Ecto neural progenitor cell (in vitro differentiated cells): ENCODE results near the gene GPC3.
A peak's percentile ranks its signal among the peaks of the same experiment; 100 is the strongest.

ENCODE experiments used
- DNase-seq: peaks from one replicate; pipeline ENCODE4 v3.0.0-alpha.2; 2018; ENCODE audit warnings: low spot score

Gene GPC3

DNA sequence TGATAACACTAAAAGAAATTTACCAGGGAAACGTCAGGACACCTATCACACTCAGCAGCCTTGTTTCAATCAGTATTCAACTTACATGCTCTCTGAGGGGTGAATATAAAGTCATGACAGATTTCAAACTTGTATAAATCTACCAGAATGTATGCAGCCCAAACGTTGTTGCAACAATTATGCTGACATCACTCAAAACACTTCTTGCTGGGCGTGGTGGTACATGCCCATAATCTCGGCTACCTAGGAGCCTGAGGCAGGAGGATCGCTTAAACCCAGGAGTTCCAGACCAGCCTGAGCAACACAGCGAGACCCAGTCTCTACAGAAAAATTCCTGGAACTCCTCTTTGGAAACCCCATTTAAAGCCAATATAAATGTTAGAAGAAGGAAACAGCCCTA is 303.5 kb downstream of the GPC3 start:
- no peak for DNase-seq

GRCh38 chrX:133681421-133681820 is 304.0 kb downstream of the GPC3 start:
- no peak for DNase-seq

DNA sequence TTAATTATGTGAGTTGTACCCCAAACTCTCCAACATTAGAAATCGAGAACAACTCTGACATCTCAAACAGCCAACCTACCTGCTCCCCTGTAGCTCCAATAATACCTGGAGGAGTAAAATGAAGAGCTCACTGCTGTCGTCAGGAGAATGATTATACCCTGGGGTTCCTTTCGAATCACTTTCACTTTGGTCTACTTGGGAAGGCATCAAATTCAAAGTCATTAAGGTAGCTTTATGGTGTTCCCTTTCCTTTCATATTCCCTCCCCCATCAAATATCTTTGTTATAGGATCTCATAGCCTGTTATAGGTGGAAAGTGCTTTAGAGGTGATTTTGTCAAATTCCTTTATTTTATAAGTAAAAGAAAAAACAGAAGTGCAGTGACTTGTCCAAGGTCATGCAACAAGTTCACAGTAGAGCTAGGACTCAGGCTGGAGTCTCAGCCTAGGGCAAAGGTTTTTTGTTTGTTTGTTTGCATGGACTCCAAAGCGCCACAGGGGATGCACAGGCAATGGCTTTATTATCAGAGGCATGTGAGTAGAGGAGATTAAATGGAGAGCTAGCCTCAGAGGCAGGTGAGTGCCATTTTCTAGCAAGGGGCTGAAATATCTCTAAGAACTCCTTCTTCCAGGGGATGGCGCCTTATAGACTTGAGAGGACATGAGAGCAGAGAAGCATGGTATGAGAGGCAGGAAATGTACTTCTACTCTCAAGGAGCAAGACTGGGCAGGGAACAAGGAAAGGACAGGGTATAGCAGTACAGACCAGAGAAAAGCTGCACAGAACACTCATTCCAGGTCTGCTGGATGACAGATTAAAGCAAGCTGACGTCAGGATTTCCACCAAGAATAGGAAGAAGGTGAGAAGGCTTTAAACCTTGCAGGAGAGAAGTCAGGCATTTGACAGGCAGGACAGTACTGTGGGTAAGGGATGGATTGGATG is 308.0 kb downstream of the GPC3 start:
- DNase-seq = no peak

DNA sequence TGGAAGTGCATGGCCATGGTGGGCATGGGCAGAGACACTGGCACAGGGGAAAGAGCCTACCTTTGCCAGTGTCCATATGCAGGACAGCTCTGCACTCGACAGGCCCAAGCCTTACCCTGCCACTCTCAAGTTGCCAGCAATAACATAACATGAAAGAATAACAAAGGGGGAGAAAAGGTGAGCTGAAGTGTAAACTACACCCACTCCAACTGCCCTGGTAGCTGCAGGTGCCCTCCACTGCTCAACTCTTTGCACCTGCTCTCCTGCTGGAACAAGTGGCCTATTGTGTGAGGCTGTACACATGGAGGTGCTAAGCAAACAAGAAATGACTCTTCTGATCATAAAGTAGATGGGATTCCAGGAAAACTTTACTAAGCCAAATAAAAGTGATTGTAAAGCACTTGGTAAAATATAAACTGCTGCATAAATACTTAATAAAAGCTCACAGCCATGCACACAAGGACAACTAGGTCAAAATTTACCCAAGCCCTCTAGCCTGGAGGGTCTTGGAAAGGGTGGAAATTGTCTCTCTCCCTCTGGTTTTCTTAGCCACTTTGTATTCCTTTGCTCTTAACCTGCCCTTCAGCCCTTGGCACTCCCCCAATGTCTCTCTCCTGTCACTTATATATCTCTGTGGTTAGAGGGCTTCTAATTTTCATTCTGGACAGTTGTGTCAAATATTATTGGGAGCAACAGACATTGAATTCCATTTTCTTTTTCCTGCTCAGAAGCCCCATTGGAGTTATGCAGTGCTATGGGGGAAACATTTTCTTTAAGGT is 308.9 kb downstream of the GPC3 start:
- DNase-seq = no peak

DNA sequence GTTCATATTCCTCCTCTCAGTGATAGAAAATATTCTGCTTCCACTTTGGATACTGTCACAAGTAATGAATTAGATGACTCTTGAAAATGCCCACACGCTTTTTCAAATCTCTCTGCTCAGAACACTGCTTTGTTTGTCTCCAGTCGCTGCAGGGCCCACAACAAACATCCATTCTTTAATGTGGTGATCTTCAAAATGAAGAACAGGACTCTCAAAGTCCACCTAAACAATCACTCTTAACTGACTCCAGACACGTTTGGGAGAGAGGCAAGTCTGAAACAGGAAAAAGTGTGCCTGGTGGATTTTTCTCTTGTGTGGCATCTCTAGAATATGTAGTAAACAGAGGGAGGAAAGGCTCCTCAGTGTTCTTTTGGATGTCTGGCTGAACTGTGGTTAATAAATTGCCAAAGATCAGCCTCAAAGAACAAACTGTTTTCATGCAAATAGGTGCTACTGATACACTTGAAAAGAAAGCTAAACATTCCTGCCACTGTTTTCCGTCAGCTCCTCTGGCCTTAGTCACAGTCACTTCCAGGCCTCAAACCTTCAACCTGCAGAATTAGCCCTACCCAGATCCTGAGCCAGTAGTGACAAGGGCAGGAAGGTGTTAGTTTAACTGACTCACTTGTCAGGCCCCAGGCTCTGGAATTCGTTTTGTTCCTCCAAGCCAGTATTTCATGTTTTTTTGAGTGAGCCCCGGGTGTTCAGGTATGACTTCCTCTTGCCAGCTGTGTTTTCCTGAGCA is 310.5 kb downstream of the GPC3 start:
- no peak for DNase-seq

- DNase-seq = no peak
Observed at GRCh38 chrX:133670383-133670782, 315.0 kb downstream of the GPC3 start.

GRCh38 chrX:133669214-133669613 is 316.2 kb downstream of the GPC3 start:
- DNase-seq = no peak

- no peak for DNase-seq
Observed at GRCh38 chrX:133668225-133668931, 317.0 kb downstream of the GPC3 start.

DNA sequence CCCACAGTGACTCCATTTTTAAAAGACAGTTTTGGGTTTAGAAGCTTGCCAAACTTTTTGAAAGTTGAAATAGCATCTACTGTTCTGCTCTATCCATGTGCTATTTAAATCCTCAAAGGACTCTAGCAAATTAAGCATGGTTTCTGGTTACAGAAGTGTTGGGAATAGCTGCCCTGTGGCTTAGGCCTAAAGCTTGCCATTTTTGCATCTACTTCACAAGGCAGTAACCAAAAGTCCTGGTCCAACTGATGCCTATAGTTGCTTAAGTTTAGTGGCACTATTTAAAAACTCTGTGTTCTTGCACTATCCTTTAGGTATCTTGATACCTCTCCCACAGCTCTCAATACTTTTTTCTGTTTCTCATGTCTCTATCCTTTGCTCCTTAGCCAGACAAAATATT is 319.1 kb downstream of the GPC3 start:
- DNase-seq = no peak

- no peak for DNase-seq
Observed at GRCh38 chrX:133661962-133662839, 323.2 kb downstream of the GPC3 start.

- no peak for DNase-seq
Observed at GRCh38 chrX:133660281-133660680, 325.1 kb downstream of the GPC3 start.

DNA sequence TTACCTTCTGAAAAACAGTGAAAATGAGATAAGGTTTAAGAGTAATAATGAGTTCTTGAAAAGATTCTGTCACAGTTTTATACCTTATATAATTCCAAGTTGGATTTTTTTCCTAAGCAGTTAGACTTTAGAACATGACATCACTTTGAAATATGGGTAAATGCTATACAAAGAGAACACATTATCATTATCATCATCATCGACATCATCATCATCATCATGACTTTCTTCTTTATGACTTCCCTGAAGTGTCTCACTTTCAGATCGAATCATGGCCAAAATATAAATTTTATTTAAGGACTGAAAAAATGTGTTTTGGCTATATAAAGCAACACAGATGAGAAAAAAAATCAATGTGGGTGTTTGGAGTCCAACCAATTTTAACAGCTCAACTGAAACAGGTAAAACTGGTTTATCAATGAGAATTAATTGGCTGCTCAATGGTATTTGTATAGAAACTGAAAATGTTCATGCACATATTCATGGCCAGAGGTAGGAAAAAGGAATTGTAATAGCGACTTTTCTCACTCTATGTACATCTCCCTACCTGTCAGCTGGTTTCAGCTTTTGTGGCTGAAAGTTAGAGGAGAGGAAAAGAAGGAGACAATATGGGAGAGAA is 327.0 kb downstream of the GPC3 start:
- DNase-seq = no peak

DNA sequence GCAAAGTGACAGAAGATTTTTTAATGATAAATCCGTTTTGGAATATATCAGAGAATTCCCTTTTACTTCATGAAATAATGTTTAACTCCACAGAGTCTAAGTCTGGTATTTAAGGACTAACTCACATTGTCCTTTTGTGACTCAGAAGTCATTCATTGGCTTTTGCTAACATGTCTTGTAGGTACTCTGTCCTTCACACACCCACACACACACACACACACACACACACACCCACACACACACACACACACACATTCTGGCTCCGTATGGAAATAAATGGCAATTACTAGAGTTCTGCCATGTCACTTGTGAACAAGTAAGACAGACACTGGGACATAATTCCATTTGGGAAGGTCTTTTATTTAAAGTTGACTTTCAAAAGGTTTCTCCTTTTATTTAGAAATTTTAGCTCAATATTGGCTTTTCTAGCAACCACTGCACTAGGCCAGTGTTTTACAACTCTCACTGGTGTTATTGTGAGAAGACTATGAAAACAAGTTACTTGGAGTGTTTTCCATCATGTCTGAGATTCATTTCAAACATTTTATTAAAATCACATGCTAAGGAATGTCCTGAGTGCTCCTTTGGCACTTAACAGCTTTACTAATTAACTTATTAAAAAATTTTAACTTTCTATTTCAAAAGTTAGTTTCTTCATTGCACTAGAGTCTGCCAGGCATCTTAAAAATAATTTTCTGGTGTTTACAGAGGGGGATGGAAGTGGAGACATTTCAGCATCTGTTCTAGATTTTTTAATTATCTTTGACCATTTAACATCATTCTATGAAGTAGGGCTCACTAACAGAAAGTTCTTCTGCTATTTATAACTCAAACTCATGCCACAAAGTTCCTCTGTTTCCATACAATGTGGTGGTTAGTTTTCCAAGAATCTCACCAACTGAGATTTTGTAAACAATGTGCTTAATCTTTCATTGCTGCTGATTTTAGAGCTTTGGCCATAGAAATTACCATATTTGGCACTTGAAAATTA is 329.8 kb downstream of the GPC3 start:
- no peak for DNase-seq

GRCh38 chrX:133654811-133655210 is 330.6 kb downstream of the GPC3 start:
- DNase-seq = no peak

DNA sequence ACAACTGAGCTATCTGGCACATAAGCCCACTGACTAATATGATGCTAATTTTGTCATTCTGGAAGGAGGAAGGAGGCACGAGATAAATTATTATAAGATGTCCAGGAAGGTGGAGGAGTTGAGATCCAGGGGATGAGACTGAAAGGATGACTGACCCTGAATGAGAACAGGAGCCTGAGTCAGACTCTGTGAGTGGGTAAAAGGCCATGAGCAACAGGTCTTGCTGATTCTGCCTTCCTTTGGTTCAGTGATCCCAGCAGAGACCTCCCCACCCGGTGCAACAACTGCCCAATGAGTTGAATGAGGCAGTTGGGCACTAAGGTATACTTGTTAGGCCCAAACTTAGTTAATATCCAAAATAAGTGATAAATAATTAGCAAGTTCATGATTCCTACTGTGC is 332.0 kb downstream of the GPC3 start:
- DNase-seq = no peak

DNA sequence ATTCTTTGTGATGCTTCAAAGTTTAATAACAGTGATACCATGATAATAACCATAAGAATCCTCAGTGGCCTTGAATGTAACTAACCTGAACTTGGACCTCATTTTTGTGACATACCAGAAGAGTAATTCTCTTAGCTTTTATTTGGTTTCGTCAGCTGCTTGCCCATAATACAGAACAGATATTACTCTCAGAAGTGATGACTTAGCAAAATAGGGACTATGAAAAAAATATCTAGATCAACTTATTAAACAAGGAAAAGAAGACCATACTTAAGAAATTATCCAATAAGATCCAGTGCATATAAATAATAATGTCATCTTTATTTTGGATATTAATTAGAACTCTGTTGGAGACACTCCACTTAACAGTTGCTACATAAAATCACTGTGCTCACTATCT is 333.2 kb downstream of the GPC3 start:
- no peak for DNase-seq

DNA sequence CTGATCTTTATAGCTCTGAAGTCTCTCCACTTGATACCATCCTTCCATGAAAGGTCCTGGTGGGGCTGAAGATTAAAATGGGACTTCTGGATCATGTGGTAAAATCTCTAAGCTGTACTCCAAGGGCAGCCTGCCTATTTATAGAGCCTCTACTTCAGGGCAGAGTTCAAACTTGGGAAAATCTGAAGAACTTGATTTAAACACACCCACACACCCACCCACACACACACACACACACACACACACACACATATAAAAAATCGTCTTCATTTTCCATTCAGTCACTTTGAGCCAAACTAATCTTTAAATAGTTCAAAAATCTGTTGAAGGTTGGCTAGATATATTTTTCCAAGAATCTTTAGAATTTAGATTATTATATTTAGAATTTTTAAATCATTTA is 335.2 kb downstream of the GPC3 start:
- no peak for DNase-seq

DNA sequence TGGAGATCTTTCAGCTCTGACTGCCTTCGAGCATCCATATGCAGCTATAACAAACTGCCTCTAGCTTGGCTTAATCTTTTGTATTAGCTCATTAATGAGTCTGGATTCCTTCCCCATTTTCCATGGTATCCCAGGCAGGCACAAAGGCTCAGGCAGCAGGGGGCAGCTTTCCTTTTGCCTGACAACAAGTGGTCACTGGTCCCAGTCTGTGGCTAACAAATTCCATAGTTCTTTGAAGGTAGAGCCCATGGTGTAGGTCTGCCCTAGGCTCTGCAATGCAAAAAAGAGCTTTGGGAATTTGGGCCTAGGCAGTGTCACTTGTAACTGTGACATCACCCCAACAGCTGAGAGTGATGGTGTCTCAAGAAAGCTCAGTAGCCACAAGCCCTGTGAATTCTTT is 335.7 kb downstream of the GPC3 start:
- peak; percentile 71 for DNase-seq

GRCh38 chrX:133648594-133648993 is 336.8 kb downstream of the GPC3 start:
- no peak for DNase-seq
